Right hindlimb (tissue), 1 donor: ENCODE results near the gene DACT3.

ENCODE experiments used
- DNase-seq: peaks from one replicate; pipeline ENCODE4 v3.0.0-alpha.2; 2018

Gene DACT3

GRCh38 chr19:46661020-46661731 is at the start of gene DACT3:
Gene DACT3, minus strand, starts transcription at chr19:46661182. Its CDS starts 118 bp downstream, at chr19:46661064.
- DNase-seq: peak; percentile 100

DNA sequence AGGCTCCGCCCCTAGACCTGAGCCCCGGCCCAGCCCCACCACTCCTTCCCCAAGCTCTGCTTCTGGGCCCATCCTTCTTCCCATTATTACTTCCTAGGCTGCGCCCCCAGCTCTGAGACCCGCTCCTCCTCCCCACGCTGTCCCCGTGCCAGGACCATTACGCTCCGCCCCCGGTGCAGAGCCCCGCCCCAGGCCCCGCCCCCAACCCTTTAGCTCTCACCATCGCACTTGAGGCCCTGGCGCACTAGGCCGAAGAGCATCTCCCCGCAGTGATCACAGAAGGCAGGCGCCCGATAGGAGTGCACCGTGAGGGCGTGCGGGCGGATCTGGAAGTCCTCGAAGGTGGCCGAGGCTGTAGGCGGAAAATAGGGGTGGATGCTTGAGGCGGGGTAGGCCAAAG is 49.7 kb upstream of the DACT3 start:
- no peak for DNase-seq

GRCh38 chr19:46704379-46705076 is 43.5 kb upstream of the DACT3 start:
- DNase-seq: peak; percentile 67

DNA sequence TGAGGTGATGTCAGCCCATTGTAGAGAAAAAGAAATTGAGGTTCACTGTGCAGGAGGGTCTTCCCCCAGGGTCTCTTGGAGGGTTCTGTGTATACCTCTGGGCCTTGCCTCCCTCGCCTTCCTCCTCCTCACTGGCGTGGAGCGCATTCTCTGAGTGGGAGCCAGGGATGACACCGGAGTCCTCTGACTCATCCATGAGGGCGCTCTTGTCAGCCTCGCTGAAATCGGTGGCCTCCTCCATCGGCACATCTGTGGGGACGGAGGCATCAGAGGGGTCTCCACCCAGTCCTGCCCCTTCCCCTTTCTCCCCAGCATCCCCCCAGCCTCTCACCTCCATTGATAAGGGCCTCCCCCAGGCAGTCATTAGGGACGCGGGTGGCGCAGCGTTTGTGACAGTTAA is 39.7 kb upstream of the DACT3 start:
- DNase-seq: no peak

- no peak for DNase-seq
Measured at GRCh38 chr19:46698395-46699321, 37.7 kb upstream of the DACT3 start.

GRCh38 chr19:46697204-46697960 is 36.4 kb upstream of the DACT3 start:
- DNase-seq: peak; percentile 89

GRCh38 chr19:46696866-46697203 is 35.9 kb upstream of the DACT3 start:
- no peak for DNase-seq

DNA sequence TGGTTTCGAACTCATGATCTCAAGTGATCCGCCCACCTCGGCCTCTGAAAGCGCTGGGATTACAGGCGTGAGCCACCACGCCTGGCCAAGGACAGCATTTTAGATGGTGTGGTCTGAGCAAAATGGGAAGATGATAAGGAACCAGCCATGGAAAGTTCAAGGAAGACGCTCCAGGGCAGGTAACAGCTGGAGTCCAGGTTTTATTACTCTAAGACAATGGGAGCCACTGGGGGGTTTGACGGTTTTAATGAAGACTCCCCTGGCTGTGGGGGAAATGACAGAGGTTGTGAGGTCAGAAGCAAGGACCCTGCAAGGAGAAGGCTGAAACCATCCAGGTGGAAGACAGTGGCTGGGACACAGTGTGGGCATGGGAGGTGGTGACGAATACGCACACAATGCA is 35.1 kb upstream of the DACT3 start:
- DNase-seq: no peak

GRCh38 chr19:46693760-46694159 is 32.8 kb upstream of the DACT3 start:
- no peak for DNase-seq

DNA sequence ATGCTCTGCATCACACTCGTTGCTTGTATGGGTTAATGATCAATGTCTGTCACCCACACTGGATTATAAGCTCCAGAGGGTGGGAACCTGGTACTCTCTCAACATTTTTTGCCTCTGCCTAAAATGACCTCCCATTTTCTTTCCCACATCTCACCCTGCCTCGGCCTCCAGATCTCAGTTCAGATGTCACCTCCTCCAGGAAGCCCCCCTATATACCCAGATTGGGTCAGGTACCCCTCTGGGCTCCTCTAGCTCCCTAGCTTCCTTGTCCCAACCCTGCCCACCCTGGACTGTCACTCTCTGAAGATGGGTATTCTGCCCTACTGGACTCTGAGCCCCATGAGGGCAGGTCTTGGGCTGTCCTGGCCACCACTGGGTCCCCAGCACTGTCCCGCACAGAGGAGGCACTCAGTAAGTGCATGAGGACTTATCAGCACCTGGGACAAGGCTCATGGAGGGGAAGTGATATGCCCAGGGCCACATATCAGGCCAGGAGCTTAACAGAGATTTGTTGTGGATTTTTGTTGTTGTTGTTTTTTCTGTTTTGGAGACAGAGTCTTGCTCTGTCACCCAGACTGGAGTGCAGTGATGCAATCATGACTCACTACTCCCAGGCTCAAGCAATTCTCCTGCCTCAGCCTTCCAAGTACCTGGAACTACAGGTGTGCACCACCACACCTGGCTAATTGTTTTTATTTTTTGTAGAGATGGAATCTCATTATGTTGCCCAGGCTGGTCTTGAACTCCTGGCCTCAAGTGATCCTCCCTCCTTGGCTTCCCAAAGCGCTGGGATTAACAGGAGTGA is 32.1 kb upstream of the DACT3 start:
- no peak for DNase-seq

- DNase-seq: no peak
Measured at GRCh38 chr19:46691948-46692347, 31.0 kb upstream of the DACT3 start.

DNA sequence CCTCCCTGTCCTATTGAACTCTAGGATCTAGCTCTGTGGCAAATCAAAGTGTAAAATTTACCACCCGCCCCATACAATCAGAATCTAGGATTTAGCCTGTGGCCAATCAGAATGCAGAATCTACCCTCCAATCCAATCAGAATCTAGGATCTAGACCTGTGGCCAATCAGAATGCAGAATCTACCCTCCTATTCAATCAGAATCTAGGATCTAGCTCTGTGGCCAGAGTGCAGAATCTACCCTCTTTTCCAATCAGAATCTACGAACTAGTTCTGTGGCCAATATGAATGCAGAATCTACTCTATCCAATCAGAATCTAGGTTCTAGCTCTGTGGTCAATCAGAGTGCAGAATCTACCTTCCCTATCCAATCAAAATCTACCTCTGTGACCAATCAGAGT is 30.1 kb upstream of the DACT3 start:
- no peak for DNase-seq

- DNase-seq: no peak
Measured at GRCh38 chr19:46689358-46689757, 28.4 kb upstream of the DACT3 start.

DNA sequence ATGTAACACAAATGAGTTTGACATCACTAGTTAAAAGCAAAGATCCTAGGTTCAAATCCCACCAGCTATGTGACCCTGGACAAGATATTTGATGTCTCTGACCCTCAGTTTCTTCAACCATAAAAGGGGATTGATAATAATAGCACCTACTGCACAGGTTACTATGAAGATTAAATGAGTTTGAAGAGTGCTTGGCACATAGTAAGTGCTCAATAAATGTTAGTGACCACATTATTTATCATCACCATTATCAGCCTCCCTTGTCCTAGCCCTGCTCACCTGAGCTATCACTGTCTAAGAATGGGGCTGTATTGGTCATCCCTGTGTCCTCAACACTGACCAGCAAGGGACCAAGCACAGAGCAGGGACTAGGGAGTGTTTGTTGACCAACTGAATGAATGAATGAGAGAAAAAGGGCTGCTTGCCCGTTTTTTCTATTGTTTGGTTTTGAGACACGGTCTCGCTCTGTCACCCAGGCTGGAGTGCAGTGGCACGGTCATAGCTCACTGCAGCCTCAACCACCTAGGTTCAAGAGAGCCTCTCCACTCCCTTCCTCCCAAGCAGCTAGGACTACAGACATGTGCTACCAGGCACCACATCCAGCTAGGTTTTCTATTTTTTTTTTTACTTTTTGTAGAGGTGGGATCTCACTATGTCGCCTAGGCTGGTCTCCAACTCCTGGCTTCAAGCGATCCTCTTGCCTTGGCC is 26.6 kb upstream of the DACT3 start:
- DNase-seq: no peak

- no peak for DNase-seq
Measured at GRCh38 chr19:46685189-46685588, 24.2 kb upstream of the DACT3 start.

GRCh38 chr19:46678110-46678732 is 17.2 kb upstream of the DACT3 start:
- no peak for DNase-seq

- no peak for DNase-seq
Measured at GRCh38 chr19:46674416-46675178, 13.6 kb upstream of the DACT3 start.

DNA sequence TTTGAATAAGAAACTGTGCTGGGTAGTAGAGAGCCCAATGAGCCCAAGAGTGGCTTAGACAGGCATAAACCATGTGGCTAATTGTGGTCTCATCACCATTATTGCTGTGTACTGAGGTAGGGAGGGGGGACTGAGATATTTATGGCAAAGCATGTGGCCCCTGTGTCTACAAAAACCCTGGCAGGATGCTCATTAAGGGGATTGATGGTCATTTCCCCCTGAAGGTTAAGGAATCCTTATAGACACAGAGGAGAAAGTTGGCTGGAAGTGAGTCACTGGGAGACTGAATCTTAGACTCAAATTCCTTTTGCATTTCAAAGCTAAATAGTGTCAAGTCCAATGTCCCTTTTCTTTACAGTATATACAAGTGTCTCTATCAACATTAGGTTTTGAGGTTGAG is 9.8 kb upstream of the DACT3 start:
- DNase-seq: no peak

DNA sequence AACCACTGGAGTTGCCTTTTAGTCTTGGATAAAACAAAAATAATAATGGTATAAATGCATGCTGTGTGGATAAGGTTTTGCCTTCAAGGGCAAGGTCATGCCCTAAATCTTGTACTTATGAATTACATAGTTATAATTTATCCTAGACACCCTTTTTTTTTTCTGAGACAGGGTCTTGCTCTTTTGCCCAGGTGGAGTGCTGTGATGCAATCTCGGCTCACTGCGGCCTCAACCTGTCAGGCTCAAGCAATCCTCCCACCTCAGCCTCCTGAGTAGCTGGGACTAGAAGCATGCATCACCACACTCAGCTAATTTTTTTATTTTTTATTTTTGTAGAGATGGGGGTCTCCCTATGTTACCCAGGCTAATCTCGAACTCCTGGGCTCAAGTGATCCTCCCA is 7.7 kb upstream of the DACT3 start:
- DNase-seq: no peak

DNA sequence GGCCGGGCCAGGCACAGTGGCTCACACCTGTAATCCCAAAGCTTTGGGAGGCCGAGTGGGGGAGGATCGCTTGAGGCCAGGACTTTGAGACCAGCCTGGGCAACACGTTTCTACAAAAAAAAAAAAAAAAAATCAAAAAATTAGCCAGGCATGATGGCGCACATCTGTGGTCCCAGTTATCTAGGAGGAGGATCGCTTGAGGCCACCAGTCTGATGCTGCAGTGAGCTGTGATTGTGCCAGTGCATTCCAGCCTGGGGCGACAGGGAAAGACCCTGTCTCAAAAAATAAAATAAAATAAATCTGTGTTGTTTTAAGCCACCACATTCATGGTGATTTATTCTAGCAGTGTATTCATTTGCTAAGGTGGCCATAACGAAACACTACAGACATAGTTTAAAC is 4.1 kb upstream of the DACT3 start:
- no peak for DNase-seq
